ENCODE data around the gene MROH2B. TPM values are rescaled to one million over a fixed set of nuclear protein-coding genes. Genes with fewer than 3 reads are reported as not detected.

The MROH2B gene
- total RNA-seq, 8 experiments from 2014 or later = 0.36 TPM; not detected in 7

DNA sequence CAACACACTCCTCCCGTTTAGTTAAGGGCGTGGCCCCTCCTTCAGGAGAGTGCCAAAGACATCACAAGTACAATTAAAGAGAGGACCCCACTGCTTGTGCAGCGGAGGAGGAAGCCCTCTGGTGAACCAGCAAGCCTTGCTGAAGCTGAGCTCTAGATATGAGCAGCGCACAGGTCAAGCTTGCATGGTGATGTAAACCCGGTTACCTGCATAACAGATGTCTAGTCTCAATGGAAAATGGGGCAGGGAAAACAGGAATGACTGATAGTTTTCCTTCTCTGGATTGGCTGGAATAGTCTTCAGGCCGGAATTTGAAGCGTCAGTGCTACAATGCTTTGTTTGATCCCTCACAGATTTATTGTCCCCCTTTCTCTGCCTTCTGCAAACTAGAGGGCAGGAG lies 66.2 kb downstream of the MROH2B start:
- Histone ChIP-seq H3K4me3 (no peak overlapping the region), H3K27ac (no peak overlapping the region), H3K4me1 (replicated peaks in 1 of 2) (no peaks in the 10 kb centered on the region)
- in situ Hi-C loops (cut with MboI; ENCODE audit: low pct_unique_long_range_greater_than_20kb in 2 of 9, low sequenced_read_pairs in 9 of 9, unreplicated experiment in 9 of 9) = no loop called here
- no peak for ATAC-seq (replicated peaks in 6 of 8)
- WGBS, 10 experiments = 20 to 93% (median 78%) methylated on average over 1 to 4 of the region's 7 CpGs; no CpG with 5 or more reads in 3 of the 10 experiments

DNA sequence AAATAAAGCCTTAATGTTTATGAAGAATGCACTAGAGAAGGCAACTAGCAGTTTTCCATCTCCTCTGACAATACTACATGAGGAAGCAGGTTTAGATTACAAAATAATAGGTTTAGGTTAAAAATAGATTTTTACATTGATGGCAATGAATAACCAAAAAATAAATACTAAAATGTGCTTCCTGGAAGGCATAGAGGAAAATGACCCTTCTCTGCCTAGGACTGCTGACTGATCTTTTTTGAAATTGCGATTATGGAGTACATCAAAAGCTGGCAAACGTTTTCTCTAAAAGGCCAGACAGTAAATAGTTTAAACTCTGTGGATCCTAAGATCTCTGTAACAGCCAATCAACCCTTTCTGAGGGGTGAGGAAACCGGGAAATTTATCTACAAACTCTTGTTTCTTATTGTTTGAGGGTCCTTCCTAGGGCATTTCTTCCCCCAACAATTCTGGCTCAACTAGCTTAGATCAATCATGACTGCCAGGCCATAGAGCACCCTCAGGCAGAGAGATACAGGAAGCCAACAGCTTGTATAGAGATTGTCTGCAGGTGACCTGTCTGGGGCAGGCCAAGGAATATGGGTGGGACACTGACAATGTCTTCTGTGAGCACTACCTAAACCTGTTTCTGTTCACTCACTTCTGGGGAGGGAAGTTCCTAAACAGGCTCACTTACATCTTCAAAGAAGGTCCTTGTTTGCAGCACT lies 67.3 kb downstream of the MROH2B start:
- no peak overlapping the region for H3K4me3 ChIP-seq
- in situ Hi-C loops (cut with MboI; ENCODE audit: low pct_unique_long_range_greater_than_20kb in 2 of 9, low sequenced_read_pairs in 9 of 9, unreplicated experiment in 9 of 9) = no loop called here
- H3K4me1 ChIP-seq (replicated peaks in 1 of 2) = no peaks in the 10 kb centered on the region
- no peak for ATAC-seq (replicated peaks in 6 of 8)
- no peak overlapping the region for H3K27ac ChIP-seq
- 0 to 83% (median 64%) methylated on average over 1 to 3 of the region's 3 CpGs; no CpG with 5 or more reads in 1 of the 10 experiments for WGBS, 10 experiments

DNA sequence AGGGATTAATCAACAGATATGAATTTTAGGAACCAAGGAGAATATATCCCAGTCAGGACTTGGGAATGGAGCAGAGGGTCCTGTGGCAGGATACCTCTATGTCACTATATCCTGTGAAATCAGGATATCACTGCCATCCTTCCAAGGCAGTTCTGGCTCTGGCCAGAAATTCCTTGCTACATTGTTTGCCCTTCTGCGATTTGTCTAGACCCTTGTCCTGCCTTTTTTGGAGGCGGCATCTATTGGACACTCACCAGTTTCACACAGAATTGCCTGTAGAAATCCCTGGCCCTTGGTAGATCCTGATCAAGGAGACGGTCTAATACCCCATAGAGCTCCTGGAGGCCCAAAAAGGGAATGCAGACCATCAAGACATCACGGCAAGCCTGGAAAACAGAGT lies 71.2 kb downstream of the MROH2B start:
- WGBS, 10 experiments = 29 to 100% (median 89%) methylated on average over 1 to 4 of the region's 4 CpGs; no CpG with 5 or more reads in 2 of the 10 experiments
- ATAC-seq (replicated peaks in 6 of 8) = no peak
- in situ Hi-C loops (cut with MboI; ENCODE audit: low pct_unique_long_range_greater_than_20kb in 2 of 9, low sequenced_read_pairs in 9 of 9, unreplicated experiment in 9 of 9) = no loop called here
- Histone ChIP-seq H3K4me1 (replicated peaks in 1 of 2) (no peaks in the 10 kb centered on the region), H3K4me3 (no peak overlapping the region), H3K27ac (no peak overlapping the region)

DNA sequence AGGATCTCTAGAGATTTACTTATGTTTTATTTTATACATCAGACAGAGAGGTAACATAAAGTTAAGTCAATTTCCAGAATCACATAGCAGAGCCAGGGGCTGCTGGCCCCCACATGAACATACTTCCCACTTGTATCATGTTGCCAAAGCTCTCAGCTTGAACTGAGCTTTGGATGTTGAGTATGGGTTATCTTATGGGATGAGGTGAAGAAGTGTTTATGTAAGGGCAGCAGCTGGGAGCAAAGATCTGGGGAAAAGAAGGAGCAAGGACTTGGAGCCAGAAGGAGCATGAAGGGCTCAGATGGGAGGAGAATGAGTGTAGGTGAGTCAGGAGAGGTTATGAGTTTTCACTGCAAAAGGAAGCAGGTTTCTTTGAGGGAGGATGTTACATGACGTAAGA lies 72.0 kb downstream of the MROH2B start:
- no peaks in the 10 kb centered on the region for H3K4me1 ChIP-seq (replicated peaks in 1 of 2)
- no peak overlapping the region for H3K27ac ChIP-seq
- 60 to 100% (median 83%) methylated on average over 1 of the region's 1 CpG; no CpG with 5 or more reads in 5 of the 10 experiments for WGBS, 10 experiments
- in situ Hi-C loops (cut with MboI; ENCODE audit: low pct_unique_long_range_greater_than_20kb in 2 of 9, low sequenced_read_pairs in 9 of 9, unreplicated experiment in 9 of 9) = no loop called here
- ATAC-seq (replicated peaks in 6 of 8) = no peak
- H3K4me3 ChIP-seq = no peak overlapping the region

DNA sequence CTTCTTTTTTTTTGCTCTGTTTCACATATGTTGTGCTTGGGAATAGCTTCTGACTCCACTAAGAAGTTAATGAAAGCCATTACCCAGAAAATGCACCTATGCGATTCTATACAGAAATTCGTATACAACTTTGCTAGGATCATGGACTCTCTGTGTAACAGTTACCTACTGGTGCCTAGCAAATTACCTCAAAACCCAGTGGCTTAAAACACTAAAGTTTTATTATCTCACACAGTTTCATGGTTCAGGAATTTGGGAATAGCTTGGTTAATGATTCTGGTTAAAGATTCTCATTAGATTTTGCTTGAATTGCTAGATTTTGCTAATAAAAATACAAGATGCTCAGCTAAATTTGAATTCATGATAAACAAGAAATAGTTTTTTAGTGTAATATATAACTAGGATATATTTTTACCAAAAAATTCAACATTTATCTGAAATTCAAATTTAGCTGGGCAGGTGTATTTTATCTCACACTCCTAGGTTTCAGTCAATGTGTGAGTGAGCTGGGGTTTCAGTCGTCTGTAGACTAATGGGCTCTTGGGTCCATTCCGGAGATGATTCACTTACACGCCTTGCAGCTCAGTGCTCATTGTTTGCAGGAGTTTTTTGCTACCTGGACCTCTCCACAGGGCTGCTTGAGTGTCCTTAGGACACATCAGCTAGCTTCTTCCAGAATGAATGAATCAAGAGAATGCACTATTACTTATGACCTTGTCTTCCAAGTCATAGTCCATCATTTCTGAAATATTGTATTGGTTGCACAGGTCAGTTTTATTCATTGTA lies 75.1 kb downstream of the MROH2B start:
- no peak overlapping the region for H3K27ac ChIP-seq
- no peak for ATAC-seq (replicated peaks in 6 of 8)
- H3K4me1 ChIP-seq (replicated peaks in 1 of 2) = no peaks in the 10 kb centered on the region
- 19 to 100% (median 93%) methylated on average over 1 to 5 of the region's 5 CpGs for WGBS, 10 experiments
- no peak overlapping the region for H3K4me3 ChIP-seq
- in situ Hi-C loops (cut with MboI; ENCODE audit: low pct_unique_long_range_greater_than_20kb in 2 of 9, low sequenced_read_pairs in 9 of 9, unreplicated experiment in 9 of 9) = no loop called here

DNA sequence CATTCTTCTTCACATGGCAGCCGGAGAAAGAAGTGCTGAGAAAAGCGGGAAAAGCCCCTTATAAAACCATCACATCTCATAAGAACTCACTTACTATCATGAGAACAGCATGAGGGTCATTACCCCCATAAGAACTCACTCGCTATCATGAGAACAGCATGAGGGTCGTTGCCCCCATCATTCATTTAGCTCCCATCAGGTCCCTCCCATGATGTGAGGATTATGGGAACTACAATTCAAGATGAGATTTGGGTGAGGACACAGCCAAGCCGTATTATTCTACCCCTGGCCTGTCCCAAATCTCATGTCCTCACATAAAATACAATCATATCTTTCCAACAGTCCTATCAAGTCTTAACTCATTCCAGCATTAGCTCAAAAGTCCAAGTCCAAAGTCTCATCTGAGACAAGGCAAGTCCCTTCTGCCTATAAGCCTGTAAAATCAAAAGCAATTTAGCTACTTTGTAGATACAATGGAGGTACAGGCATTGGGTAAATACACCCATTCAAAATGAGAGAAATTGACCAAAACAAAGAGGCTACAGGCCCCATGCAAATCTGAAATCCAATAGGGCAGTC lies 79.1 kb downstream of the MROH2B start:
- Histone ChIP-seq H3K4me1 (replicated peaks in 1 of 2) (no peaks in the 10 kb centered on the region), H3K4me3 (no peak overlapping the region), H3K27ac (no peak overlapping the region)
- no peak for ATAC-seq (replicated peaks in 6 of 8)
- in situ Hi-C loops (cut with MboI; ENCODE audit: low pct_unique_long_range_greater_than_20kb in 2 of 9, low sequenced_read_pairs in 9 of 9, unreplicated experiment in 9 of 9) = no loop called here
- 0 to 86% (median 10%) methylated on average over 1 to 4 of the region's 5 CpGs; no CpG with 5 or more reads in 3 of the 10 experiments for WGBS, 10 experiments

DNA sequence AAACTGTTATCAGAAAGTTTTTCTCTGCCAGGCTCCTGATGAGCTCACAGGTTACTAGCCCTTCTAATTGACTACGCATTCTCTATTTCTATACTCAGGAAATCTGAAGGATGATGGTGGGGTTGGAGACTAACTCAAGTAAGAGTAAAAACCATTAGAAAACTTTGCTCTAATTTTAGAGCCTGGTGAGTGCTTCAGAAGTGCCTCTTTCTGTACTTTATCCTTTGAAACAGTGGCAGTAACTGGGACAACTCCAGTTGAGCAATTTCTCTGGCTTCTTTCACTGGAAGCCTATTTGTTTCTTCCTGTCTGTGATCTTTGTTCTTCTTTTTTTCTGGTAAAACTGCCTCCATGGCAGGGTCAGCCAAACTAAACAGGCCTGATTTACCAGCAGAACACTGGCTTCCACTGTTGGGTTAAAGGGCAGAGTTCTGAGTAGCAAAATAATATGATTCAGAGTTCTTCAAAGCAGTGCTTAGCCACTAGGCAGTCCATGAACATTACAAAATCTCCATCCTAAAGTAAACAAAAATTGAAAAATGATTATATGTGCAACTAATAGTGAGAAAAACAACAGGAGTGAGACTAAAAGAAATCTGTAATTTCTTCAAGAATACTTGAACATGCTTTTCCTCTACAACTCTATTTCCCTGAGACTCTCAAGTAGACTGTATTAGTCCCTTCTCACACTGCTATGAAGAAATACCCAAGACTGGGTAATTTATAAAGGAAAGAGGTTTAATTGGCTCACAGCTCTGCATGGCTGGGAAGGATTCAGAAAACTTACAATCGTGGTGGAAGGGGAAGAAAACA lies 79.8 kb downstream of the MROH2B start:
- in situ Hi-C loops (cut with MboI; ENCODE audit: low pct_unique_long_range_greater_than_20kb in 2 of 9, low sequenced_read_pairs in 9 of 9, unreplicated experiment in 9 of 9) = no loop called here
- Histone ChIP-seq H3K4me3 (no peak overlapping the region), H3K27ac (no peak overlapping the region), H3K4me1 (replicated peaks in 1 of 2) (no peaks in the 10 kb centered on the region)
- ATAC-seq (replicated peaks in 6 of 8) = peak in 1 of 8 experiments; percentile 73
- 0 to 50% (median 0%) methylated on average over 1 to 2 of the region's 2 CpGs; no CpG with 5 or more reads in 1 of the 10 experiments for WGBS, 10 experiments

DNA sequence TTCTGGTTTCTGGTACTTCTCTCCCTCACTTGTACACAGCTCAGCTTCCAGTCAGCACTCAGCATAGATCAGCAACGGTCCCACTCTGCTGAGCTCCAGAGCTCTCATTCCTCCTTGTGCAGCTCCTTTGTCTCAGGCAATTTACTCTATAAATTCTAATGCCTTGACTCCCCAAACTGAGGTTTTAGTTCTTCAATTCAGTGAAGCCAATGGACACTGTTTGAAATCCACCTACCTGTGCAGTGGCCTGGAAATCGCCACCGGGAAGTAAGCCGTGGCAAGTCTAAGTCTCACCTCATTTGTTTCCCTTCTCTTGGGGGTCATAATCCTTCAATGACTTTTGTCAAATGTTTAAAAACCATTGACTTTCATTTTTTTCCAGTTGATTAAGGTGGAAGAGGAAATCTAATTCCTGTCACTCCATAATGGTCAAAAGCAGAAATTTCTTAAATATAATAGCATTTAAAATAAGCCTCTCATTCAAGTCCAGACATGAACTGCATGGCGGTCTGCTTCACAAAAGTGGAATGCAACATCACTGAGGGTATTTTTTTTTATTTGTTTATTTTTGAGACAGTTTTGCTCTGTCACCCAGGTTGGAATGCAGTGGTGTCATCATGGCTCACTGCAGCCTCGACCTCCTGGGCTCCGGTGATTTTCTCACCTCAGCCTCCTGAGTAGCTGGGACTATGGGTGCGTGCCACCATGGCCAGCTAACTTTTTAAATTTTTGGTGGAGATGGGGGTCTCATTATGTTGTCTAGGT lies 82.2 kb downstream of the MROH2B start:
- in situ Hi-C loops (cut with MboI; ENCODE audit: low pct_unique_long_range_greater_than_20kb in 2 of 9, low sequenced_read_pairs in 9 of 9, unreplicated experiment in 9 of 9) = no loop called here
- no peak overlapping the region for H3K27ac ChIP-seq
- peaks cover 0 to 9% of the 10 kb centered on the region in 2 donors for H3K4me1 ChIP-seq (replicated peaks in 1 of 2)
- no peak for ATAC-seq (replicated peaks in 6 of 8)
- no peak overlapping the region for H3K4me3 ChIP-seq
- WGBS, 10 experiments = 53 to 100% (median 87%) methylated on average over 1 to 8 of the region's 8 CpGs

DNA sequence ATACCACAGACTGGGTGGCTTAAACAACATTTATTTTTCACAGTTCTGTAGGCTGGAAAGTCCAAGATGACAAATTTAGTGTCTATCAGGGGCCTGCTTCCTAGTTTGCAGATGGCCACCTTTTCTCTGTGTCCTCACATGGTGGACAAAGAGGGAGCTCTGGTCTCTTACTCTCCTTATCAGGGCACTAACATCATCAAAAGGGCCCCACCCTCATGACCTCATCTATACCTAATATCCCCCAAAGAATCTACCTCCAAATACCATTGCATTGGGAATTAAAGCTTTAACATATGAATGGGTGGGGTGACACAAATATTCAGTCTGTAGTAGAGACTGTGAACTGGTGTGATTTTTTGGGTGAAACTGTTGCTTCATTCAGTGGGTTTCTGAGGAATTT lies 83.8 kb downstream of the MROH2B start:
- ATAC-seq (replicated peaks in 6 of 8) = no peak
- peaks cover 0 to 9% of the 10 kb centered on the region in 2 donors for H3K4me1 ChIP-seq (replicated peaks in 1 of 2)
- in situ Hi-C loops (cut with MboI; ENCODE audit: low pct_unique_long_range_greater_than_20kb in 2 of 9, low sequenced_read_pairs in 9 of 9, unreplicated experiment in 9 of 9) = no loop called here

DNA sequence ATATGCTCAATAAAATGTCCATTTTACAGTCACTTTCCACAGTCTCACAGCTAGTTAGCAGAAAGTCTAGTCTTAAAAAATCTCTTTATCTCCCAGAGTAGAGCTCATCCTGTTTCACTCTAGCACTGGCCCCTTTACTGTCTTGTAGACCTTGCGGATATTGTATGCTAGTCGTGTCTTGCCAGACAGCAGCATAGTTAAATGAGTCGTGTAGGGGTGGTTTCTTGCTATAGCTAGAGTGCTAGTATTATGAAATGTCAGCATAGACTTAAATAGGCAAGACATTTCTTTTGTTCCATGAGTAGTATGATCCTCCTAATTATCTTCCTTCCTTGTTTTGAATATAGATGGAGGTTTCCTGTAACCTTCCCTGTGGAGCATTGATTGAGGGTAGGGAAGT lies 84.5 kb downstream of the MROH2B start:
- no peak for ATAC-seq (replicated peaks in 6 of 8)
- in situ Hi-C loops (cut with MboI; ENCODE audit: low pct_unique_long_range_greater_than_20kb in 2 of 9, low sequenced_read_pairs in 9 of 9, unreplicated experiment in 9 of 9) = no loop called here
- peaks cover 0 to 9% of the 10 kb centered on the region in 2 donors for H3K4me1 ChIP-seq (replicated peaks in 1 of 2)
- 13 to 100% (median 80%) methylated on average over 1 to 3 of the region's 3 CpGs; no CpG with 5 or more reads in 1 of the 10 experiments for WGBS, 10 experiments
- H3K4me3 ChIP-seq = no peak overlapping the region
- no peak overlapping the region for H3K27ac ChIP-seq

More for the DNA sequence above, 83.8 kb downstream of the MROH2B start:
- Histone ChIP-seq H3K4me3 (no peak overlapping the region), H3K27ac (no peak overlapping the region)

DNA sequence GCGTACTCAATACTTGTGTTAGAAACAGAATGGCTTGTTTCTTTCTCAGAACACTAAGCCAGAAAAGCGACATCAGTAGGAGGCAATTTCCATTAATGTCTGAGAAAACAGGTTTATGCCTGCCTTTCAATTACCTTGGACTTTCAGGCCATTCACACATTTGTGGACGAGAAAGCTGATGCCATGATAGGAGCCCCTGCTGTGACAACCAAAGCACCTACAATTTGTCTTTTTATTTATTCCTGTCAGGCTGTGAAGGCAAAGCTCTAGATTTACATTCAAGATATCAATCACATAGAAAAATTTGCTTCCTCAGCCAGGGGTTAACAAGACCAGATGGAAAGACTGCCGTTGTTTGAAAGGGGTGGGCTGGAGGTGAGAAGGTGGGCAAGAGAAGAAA lies 85.6 kb downstream of the MROH2B start:
- Histone ChIP-seq H3K27ac (no peak overlapping the region), H3K4me1 (replicated peaks in 1 of 2) (peaks cover 0 to 9% of the 10 kb centered on the region in 2 donors), H3K4me3 (no peak overlapping the region)
- ATAC-seq (replicated peaks in 6 of 8) = peak in 1 of 8 experiments; percentile 43
- 17 to 67% (median 40%) methylated on average over 1 to 4 of the region's 4 CpGs; no CpG with 5 or more reads in 2 of the 10 experiments for WGBS, 10 experiments
- in situ Hi-C loops (cut with MboI; ENCODE audit: low pct_unique_long_range_greater_than_20kb in 2 of 9, low sequenced_read_pairs in 9 of 9, unreplicated experiment in 9 of 9) = no loop called here

DNA sequence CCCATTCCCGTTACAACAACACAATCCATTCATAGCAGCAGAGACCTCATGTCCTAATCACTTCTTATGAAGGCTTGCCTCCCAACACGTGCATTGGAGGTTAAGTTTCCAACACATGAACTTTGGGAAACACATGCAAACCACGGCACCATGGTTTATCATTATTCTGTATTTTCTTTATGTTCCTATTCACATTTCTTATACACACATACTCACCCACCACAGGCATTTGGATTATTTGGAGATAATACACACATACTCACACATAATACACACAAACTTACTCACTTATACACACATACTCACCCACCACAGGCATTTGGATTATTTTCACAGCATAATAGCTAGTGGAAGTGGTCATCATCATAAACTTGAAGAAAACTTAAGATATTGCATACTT lies 86.3 kb downstream of the MROH2B start:
- H3K4me1 ChIP-seq (replicated peaks in 1 of 2) = peaks cover 0 to 9% of the 10 kb centered on the region in 2 donors
- in situ Hi-C loops (cut with MboI; ENCODE audit: low pct_unique_long_range_greater_than_20kb in 2 of 9, low sequenced_read_pairs in 9 of 9, unreplicated experiment in 9 of 9) = no loop called here
- WGBS, 10 experiments = 13 to 100% (median 80%) methylated on average over 1 to 3 of the region's 3 CpGs; no CpG with 5 or more reads in 3 of the 10 experiments
- H3K27ac ChIP-seq = no peak overlapping the region
- no peak overlapping the region for H3K4me3 ChIP-seq
- no peak for ATAC-seq (replicated peaks in 6 of 8)
